GOT3 (cell line): ENCODE data around the gene LRRC37B.
"Not testable (repeated sequence)": the region's sequence is repeated elsewhere in the genome, so short reads cannot be mapped to it uniquely, and the experiment has no call there.

ENCODE experiments used
- DNase-seq: peaks from one replicate; lab custom pipeline; 2025; ENCODE audit warnings: mixed read lengths; lab: John Stamatoyannopoulos, UW

LRRC37B gene

GRCh38 chr17:32042266-32042665 is 35.1 kb downstream of the LRRC37B start:
- not testable (repeated sequence) for DNase-seq

- DNase-seq, result not testable (repeated sequence)
Measured at GRCh38 chr17:32045611-32046010, 38.4 kb downstream of the LRRC37B start.

GRCh38 chr17:32047663-32048062 is 40.5 kb downstream of the LRRC37B start:
- DNase-seq, result not testable (repeated sequence)

- DNase-seq, result not testable (repeated sequence)
Measured at GRCh38 chr17:32054985-32055384, 47.8 kb downstream of the LRRC37B start.

GRCh38 chr17:32055425-32055824 is 48.2 kb downstream of the LRRC37B start:
- not testable (repeated sequence) for DNase-seq

GRCh38 chr17:32056500-32056899 is 49.3 kb downstream of the LRRC37B start:
- not testable (repeated sequence) for DNase-seq

GRCh38 chr17:32057460-32058105 is 50.4 kb downstream of the LRRC37B start:
- not testable (repeated sequence) for DNase-seq

- DNase-seq, result not testable (repeated sequence)
Measured at GRCh38 chr17:32060695-32061094, 53.5 kb downstream of the LRRC37B start.

- DNase-seq, result not testable (repeated sequence)
Measured at GRCh38 chr17:32061840-32062239, 54.7 kb downstream of the LRRC37B start.

GRCh38 chr17:32064091-32064490 is 56.9 kb downstream of the LRRC37B start:
- not testable (repeated sequence) for DNase-seq

GRCh38 chr17:32066123-32066680 is 59.0 kb downstream of the LRRC37B start:
- DNase-seq, result not testable (repeated sequence)

- DNase-seq, result not testable (repeated sequence)
Measured at GRCh38 chr17:32066863-32067642, 59.9 kb downstream of the LRRC37B start.

- not testable (repeated sequence) for DNase-seq
Measured at GRCh38 chr17:32069067-32069466, 61.9 kb downstream of the LRRC37B start.

- DNase-seq, result not testable (repeated sequence)
Measured at GRCh38 chr17:32071961-32072360, 64.8 kb downstream of the LRRC37B start.

- not testable (repeated sequence) for DNase-seq
Measured at GRCh38 chr17:32073131-32073530, 65.9 kb downstream of the LRRC37B start.

GRCh38 chr17:32079753-32080152 is 72.6 kb downstream of the LRRC37B start:
- DNase-seq, result not testable (repeated sequence)

- not testable (repeated sequence) for DNase-seq
Measured at GRCh38 chr17:32083550-32083979, 76.4 kb downstream of the LRRC37B start.

GRCh38 chr17:32084003-32084941 is 77.1 kb downstream of the LRRC37B start:
- not testable (repeated sequence) for DNase-seq

GRCh38 chr17:32084942-32085829 is 78.0 kb downstream of the LRRC37B start:
- not testable (repeated sequence) for DNase-seq

GRCh38 chr17:32086833-32087232 is 79.7 kb downstream of the LRRC37B start:
- DNase-seq, result not testable (repeated sequence)
